Gastrocnemius medialis (tissue), 4 donors: ENCODE data around the gene ZNF133. TPM values are rescaled to one million over a fixed set of nuclear protein-coding genes. Genes with fewer than 3 reads are reported as not detected.
A peak's percentile ranks its signal among the peaks of the same experiment; 100 is the strongest.
"Not testable (repeated sequence)": the region's sequence is repeated elsewhere in the genome, so short reads cannot be mapped to it uniquely, and the experiment has no call there.

Experiments used
- ATAC-seq, 2 donors: fragments of 150-250 bp; one replicate each; pipeline ENCODE4 v1.9.1; 2016
- DNase-seq, 2 donors: peaks; one replicate each; pipeline ENCODE4 v3.0.0-alpha.2; 2019
- H3K27ac ChIP-seq, 4 donors: fragments of 200-600 bp; sonication (generic); 1 replicate in 1 of 4; 2 replicates in 3 of 4; pipeline ENCODE4 v1.5.1; 2016 to 2018; ENCODE audit warnings: mild to moderate bottlenecking in 2 of 4, moderate library complexity in 1 of 4
- H3K27me3 ChIP-seq, 3 donors: fragments of 200-600 bp; sonication (generic) in 2 of 3; 1 replicate in 1 of 3; 2 replicates in 2 of 3; pipeline versions ENCODE4 v1.5.1 to v1.6.0; 2016 to 2019; ENCODE audit warnings: mild to moderate bottlenecking in 1 of 3, moderate library complexity in 1 of 3
- H3K36me3 ChIP-seq, 2 donors: fragments of 200-600 bp; sonication (generic) in 1 of 2; one replicate each; pipeline ENCODE4 v1.5.1; 2017 to 2018
- H3K4me1 ChIP-seq, 2 donors: fragments of 200-600 bp; sonication (generic) in 1 of 2; one replicate each; pipeline ENCODE4 v1.5.1; 2016 to 2017; ENCODE audit warnings: mild to moderate bottlenecking in 2 of 2
- H3K4me3 ChIP-seq, 4 donors: fragments of 200-600 bp; sonication (generic) in 3 of 4; 1 replicate in 1 of 4; 2 replicates in 3 of 4; pipeline ENCODE4 v1.5.1; 2016 to 2019; ENCODE audit warnings: mild to moderate bottlenecking in 2 of 4
- H3K9me3 ChIP-seq, 3 donors: fragments of 200-600 bp; sonication (generic) in 2 of 3; 1 replicate in 1 of 3; 2 replicates in 2 of 3; pipeline ENCODE4 v1.5.1; 2016 to 2019
- POLR2A ChIP-seq, 2 donors: fragments of 450-650 bp; IDR thresholded peaks; one replicate each; pipeline ENCODE4 v1.6.1; 2017; ENCODE audit warnings: antibody characterized with exemption in 2 of 2, mild to moderate bottlenecking in 2 of 2, moderate library complexity in 2 of 2
- in situ Hi-C, 4 donors: fragments of 200-750 bp; cut with MboI; loops; one replicate each; pipeline versions ENCODE4 v1.15.0 to v1.8.0; 2017; ENCODE audit warnings: low sequenced_read_pairs in 4 of 4
- intact Hi-C: fragments of 100-400 bp; cut with DNase I; formaldehyde crosslinking; loops from one replicate; pipeline ENCODE4 v1.15.1; 2023; ENCODE audit warnings: low total_unique reads
- total RNA-seq, 4 donors: library from RNA; depleted of rRNA; stranded (reverse); fragments of >200 nt; gene quantifications; one replicate each; pipeline versions ENCODE4 v1.1.0 to v1.2.3, GENCODE V29; 2016
- TF ChIP-seq, protein P1 (sequence below), 5 experiments: fragments of 450-650 bp in 3 of 5; fragments of 200-600 bp in 2 of 5; sonication (generic) in 2 of 5; IDR thresholded peaks in 4 of 5; conservative IDR thresholded peaks in 1 of 5; 1 replicate in 4 of 5; 2 replicates in 1 of 5; pipeline ENCODE4 v1.5.1; 2016 to 2019; ENCODE audit warnings: antibody characterized with exemption in 5 of 5, mild to moderate bottlenecking in 3 of 5, moderate library complexity in 3 of 5

ZNF133 gene
- total RNA-seq, 4 donors from 2014 or later: 6.9 to 15.8 (median 11.0) TPM

DNA sequence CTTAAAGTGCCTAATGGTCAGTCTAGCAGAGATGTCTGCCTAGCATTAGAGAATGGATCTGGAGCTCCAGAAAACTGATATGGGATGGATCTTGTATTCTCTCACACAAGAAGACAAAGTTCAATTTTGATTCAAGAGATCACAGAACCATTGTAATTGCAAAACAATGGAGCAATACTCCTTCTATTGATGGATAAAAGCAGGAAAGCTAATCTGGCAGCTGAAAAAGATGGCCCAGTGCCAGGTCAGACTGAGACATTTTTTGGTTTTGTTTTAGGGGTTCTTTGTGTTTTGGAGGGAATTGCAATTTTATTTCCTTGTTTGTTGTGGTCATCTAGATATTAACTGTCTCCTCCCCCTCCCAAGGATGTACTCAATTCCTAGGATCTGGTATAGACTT lies 14.6 kb upstream of the ZNF133 start:
- in situ Hi-C loops (loop anchor here in 1 of 4 donors (25.0 kb wide), 1 partner anchor 761 kb away; no protein-coding TSS in a partner anchor), intact Hi-C loops (no loop called here)
- DNase-seq (no peak), ATAC-seq (no peak)
- Histone ChIP-seq H3K36me3 (no peaks in the 10 kb centered on the region), H3K27ac (no peak overlapping the region), H3K4me1 (peaks cover 0 to 4% of the 10 kb centered on the region in 2 donors), H3K4me3 (no peak overlapping the region), H3K27me3 (no peaks in the 10 kb centered on the region), H3K9me3 (no peaks in the 10 kb centered on the region)
- TF ChIP-seq, protein P1, sequence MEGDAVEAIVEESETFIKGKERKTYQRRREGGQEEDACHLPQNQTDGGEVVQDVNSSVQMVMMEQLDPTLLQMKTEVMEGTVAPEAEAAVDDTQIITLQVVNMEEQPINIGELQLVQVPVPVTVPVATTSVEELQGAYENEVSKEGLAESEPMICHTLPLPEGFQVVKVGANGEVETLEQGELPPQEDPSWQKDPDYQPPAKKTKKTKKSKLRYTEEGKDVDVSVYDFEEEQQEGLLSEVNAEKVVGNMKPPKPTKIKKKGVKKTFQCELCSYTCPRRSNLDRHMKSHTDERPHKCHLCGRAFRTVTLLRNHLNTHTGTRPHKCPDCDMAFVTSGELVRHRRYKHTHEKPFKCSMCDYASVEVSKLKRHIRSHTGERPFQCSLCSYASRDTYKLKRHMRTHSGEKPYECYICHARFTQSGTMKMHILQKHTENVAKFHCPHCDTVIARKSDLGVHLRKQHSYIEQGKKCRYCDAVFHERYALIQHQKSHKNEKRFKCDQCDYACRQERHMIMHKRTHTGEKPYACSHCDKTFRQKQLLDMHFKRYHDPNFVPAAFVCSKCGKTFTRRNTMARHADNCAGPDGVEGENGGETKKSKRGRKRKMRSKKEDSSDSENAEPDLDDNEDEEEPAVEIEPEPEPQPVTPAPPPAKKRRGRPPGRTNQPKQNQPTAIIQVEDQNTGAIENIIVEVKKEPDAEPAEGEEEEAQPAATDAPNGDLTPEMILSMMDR (IDR thresholded peaks at IDR 0.05 in 4 of 5, conservative IDR thresholded peaks at IDR 0.05 in 1 of 5): no peak
- TF ChIP-seq POLR2A (IDR thresholded peaks at IDR 0.05): no peak

GRCh38 chr20:18275960-18276359 lies 12.4 kb upstream of the ZNF133 start:
- intact Hi-C loops: loop anchor here (2.0 kb wide), 1 partner anchor 771 kb away; no protein-coding TSS in a partner anchor

DNA sequence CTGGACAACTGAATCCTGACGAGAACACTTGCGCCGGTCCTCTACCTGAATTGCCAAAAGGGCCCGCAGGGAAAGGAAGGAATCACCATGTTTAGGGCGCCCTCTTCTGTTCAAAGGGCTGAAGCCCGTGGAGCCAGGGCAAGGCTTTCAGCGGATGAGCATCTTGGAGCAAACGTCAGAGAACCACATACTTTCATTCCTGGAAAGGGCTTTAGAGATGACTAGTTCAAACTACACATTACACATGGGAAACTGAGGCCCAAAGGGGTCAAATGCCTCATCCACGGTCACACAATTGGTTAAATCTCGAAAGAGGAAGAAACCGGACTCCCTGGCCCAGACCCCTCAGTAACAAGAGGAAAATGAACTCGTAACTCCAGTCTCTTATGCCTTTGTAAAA lies 11.5 kb upstream of the ZNF133 start:
- H3K4me3 ChIP-seq: no peak overlapping the region
- DNase-seq (peak in 1 of 2 donors; percentile 45), ATAC-seq (peak; percentile 80 to 87)
- in situ Hi-C loops (loop anchor here in 3 of 4 donors (25.0 kb wide), 3 partner anchors 185 to 590 kb away; partner anchors contain the start of genes BANF2 (in 1 of the 3), DZANK1 (in 1 of the 3), POLR3F (in 1 of the 3) and RRBP1 (in 1 of the 3)), intact Hi-C loops (loop anchor here (2.0 kb wide), 1 partner anchor 772 kb away; no protein-coding TSS in a partner anchor)
- no peak overlapping the region for H3K27ac ChIP-seq
- peaks cover 2 to 7% (median 4%) of the 10 kb centered on the region in 3 donors for H3K27me3 ChIP-seq
- no peak for TF ChIP-seq POLR2A (IDR thresholded peaks at IDR 0.05)
- TF ChIP-seq, protein P1 (IDR thresholded peaks at IDR 0.05 in 4 of 5, conservative IDR thresholded peaks at IDR 0.05 in 1 of 5): peak in 4 of 5 experiments; percentile 46 to 69 (median 52)
- H3K4me1 ChIP-seq: peaks cover 0 to 4% of the 10 kb centered on the region in 2 donors
- no peaks in the 10 kb centered on the region for H3K36me3 ChIP-seq
- no peaks in the 10 kb centered on the region for H3K9me3 ChIP-seq

More at GRCh38 chr20:18275960-18276359, 12.4 kb upstream of the ZNF133 start:
- not testable (repeated sequence) for H3K27ac ChIP-seq, DNase-seq, ATAC-seq, H3K4me3 ChIP-seq, H3K36me3 ChIP-seq, H3K4me1 ChIP-seq, H3K27me3 ChIP-seq, H3K9me3 ChIP-seq
- in situ Hi-C loops: loop anchor here in 3 of 4 donors (25.0 kb wide), 3 partner anchors 186 to 589 kb away; partner anchors contain the start of genes BANF2 (in 1 of the 3), DZANK1 (in 1 of the 3), POLR3F (in 1 of the 3) and RRBP1 (in 1 of the 3)

DNA sequence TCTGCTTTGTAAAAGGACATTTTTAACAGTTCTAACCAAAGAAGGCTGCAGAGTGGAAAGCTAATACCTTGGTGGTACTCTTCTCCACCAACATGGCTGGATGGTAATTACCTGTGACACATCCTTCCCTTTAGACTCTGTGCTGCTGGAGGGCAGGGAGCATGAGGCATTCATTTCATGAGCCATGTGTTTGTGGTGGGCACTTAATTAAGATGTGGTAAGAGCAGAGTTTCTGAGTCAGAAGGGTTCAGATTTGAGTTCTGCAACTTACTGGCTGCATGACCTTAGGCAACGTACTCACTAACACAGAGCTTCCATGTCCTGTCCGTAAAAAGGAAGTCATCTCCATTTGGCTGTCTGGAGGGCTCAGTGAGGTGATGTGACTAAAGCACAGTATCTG lies 9.1 kb upstream of the ZNF133 start:
- ATAC-seq (no peak), DNase-seq (no peak)
- H3K27ac ChIP-seq: no peak overlapping the region
- no peaks in the 10 kb centered on the region for H3K4me1 ChIP-seq
- in situ Hi-C loops: loop anchor here in 3 of 4 donors (25.0 kb wide), 3 partner anchors 183 to 592 kb away; partner anchors contain the start of genes BANF2 (in 1 of the 3), DZANK1 (in 1 of the 3), POLR3F (in 1 of the 3) and RRBP1 (in 1 of the 3)
- H3K27me3 ChIP-seq: peaks cover 2 to 18% (median 7%) of the 10 kb centered on the region in 3 donors
- intact Hi-C loops: no loop called here
- no peaks in the 10 kb centered on the region for H3K9me3 ChIP-seq
- H3K4me3 ChIP-seq: no peak overlapping the region
- no peak for TF ChIP-seq POLR2A (IDR thresholded peaks at IDR 0.05)
- TF ChIP-seq, protein P1 (IDR thresholded peaks at IDR 0.05 in 4 of 5, conservative IDR thresholded peaks at IDR 0.05 in 1 of 5): no peak
- H3K36me3 ChIP-seq: no peaks in the 10 kb centered on the region

DNA sequence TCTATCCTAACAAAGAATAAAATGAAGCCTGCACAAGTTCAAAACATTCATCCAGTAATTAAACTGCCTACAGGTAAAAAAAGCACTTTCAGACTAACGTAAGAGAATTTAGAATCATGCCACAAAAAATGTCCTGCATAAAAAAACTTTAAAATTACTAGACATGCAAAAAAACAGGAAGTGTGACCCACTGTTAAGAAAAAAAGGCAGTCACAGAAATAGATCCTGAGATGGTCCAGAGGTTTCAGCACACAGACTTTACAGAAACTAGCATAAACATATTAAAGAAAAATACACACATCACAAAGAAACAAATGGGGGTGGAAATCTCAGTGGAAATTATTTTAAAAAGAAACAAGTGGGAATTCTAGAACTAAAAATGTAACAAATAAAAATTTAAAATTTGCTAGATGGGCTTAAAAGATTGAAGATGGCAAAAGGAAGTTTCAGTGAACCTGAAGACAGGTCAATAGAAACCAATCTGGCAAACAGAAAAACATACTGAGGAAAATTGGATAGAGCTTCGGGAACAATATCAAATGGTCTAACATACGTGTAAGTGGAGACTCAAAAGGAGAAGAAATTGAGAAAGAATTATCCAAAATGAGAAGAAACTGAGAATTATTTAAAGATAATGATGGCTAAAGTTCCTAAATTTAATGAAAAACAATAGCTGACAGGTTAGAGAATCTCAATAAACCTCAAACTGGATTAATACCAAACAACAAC lies 3.4 kb upstream of the ZNF133 start:
- no peak for DNase-seq
- H3K4me3 ChIP-seq: peak overlapping the region in 1 of 4 donors; percentile 31
- ATAC-seq: no peak
- H3K27ac ChIP-seq: no peak overlapping the region
- H3K9me3 ChIP-seq: peaks cover 0 to 8% (median 0%) of the 10 kb centered on the region in 3 donors
- in situ Hi-C loops (loop anchor here in 3 of 4 donors (5.0 to 25.0 kb wide), 5 partner anchors 148 to 598 kb away; partner anchors contain the start of genes KAT14 (in 2 of the 3), PET117 (in 2 of the 3), BANF2 (in 1 of the 3) and DZANK1 (in 1 of the 3)), intact Hi-C loops (loop anchor here (5.0 kb wide), 2 partner anchors 282 to 302 kb away; partner anchors contain the start of genes DTD1 and SMIM26)
- H3K27me3 ChIP-seq: peaks cover 2 to 29% (median 7%) of the 10 kb centered on the region in 3 donors
- no peak for TF ChIP-seq POLR2A (IDR thresholded peaks at IDR 0.05)
- TF ChIP-seq, protein P1 (IDR thresholded peaks at IDR 0.05 in 4 of 5, conservative IDR thresholded peaks at IDR 0.05 in 1 of 5): no peak
- H3K4me1 ChIP-seq: peaks cover 10 to 13% of the 10 kb centered on the region in 2 donors
- H3K36me3 ChIP-seq: no peaks in the 10 kb centered on the region
